GM12878 (cell line): Measurements from ENCODE around the gene BRAT1. TPM values are rescaled to one million over a fixed set of nuclear protein-coding genes. Genes with fewer than 3 reads are reported as not detected.
A peak's percentile ranks its signal among the peaks of the same experiment; 100 is the strongest.

Experiments used
- ATF2 ChIP-seq: IDR thresholded peaks from 2 replicates; pipeline ENCODE4 v1.6.1; 2012; ENCODE audit warnings: low read length, inconsistent platforms
- CHD2 ChIP-seq: IDR thresholded peaks from 2 replicates; pipeline ENCODE4 v1.6.1; 2011; ENCODE audit warnings: low read depth, low read length, improper control_type of control experiment, borderline replicate concordance
- EGR1 ChIP-seq, 2 experiments: IDR thresholded peaks; 1 replicate in 1 of 2; 2 replicates in 1 of 2; pipeline ENCODE4 v1.6.1; 2011 to 2012; ENCODE audit warnings: low read depth in 2 of 2, low read length in 2 of 2, borderline replicate concordance in 1 of 2, mild to moderate bottlenecking in 1 of 2, moderate library complexity in 1 of 2
- ESRRA ChIP-seq: IDR thresholded peaks from 2 replicates; pipeline ENCODE4 v1.6.1; 2012; ENCODE audit warnings: mild to moderate bottlenecking, low read length, improper control_type of control experiment
- HDAC6 ChIP-seq: fragments of 200-600 bp; sonication (generic); IDR thresholded peaks from one replicate; pipeline ENCODE4 v1.8.0; 2017; ENCODE audit warnings: antibody characterized with exemption; ENCODE audit not compliant: unreplicated experiment
- KDM1A ChIP-seq: fragments of 200-600 bp; sonication (generic); IDR thresholded peaks from 2 replicates; pipeline ENCODE4 v1.6.1; 2016; ENCODE audit warnings: borderline replicate concordance
- MYB ChIP-seq: fragments of 150-350 bp; IDR thresholded peaks from 2 replicates; pipeline ENCODE4 v1.6.1; 2014; ENCODE audit warnings: mild to moderate bottlenecking, low read depth, low read length, borderline replicate concordance
- MYC ChIP-seq: IDR thresholded peaks from 2 replicates; pipeline ENCODE4 v1.6.1; 2011; ENCODE audit warnings: mild to moderate bottlenecking, low read length, moderate library complexity, inconsistent platforms; ENCODE audit not compliant: insufficient read depth, insufficient replicate concordance, insufficient read length, severe bottlenecking
- NFIC ChIP-seq: IDR thresholded peaks from 2 replicates; pipeline ENCODE4 v1.6.1; 2012; ENCODE audit warnings: low read depth, mild to moderate bottlenecking, inconsistent platforms, low read length, moderate library complexity
- RUNX3 ChIP-seq: IDR thresholded peaks from 2 replicates; pipeline ENCODE4 v1.6.1; 2012; ENCODE audit warnings: low read length, inconsistent platforms
- SMAD5 ChIP-seq: IDR thresholded peaks from 2 replicates; pipeline ENCODE4 v1.6.1; 2016; ENCODE audit warnings: antibody characterized with exemption, low read depth
- SMC3 ChIP-seq: IDR thresholded peaks from 2 replicates; pipeline ENCODE4 v1.6.1; 2011; ENCODE audit warnings: low read length, improper control_type of control experiment, borderline replicate concordance
- SREBF1 ChIP-seq: IDR thresholded peaks from 2 replicates; pipeline ENCODE4 v1.6.1; 2012; ENCODE audit warnings: mild to moderate bottlenecking, low read length
- TCF12 ChIP-seq: IDR thresholded peaks from 2 replicates; pipeline ENCODE4 v1.6.1; 2011; ENCODE audit warnings: low read depth, mild to moderate bottlenecking, low read length
- USF1 ChIP-seq: IDR thresholded peaks from 2 replicates; pipeline ENCODE4 v1.6.1; 2011; ENCODE audit warnings: borderline replicate concordance, low read depth, mild to moderate bottlenecking, moderate library complexity, mixed read lengths, low read length; ENCODE audit not compliant: insufficient read depth; ENCODE audit errors: extremely low read length
- ZBED1 ChIP-seq: IDR thresholded peaks from 2 replicates; pipeline ENCODE4 v1.6.1; 2016; ENCODE audit warnings: borderline replicate concordance
- ZNF207 ChIP-seq: fragments of 450-650 bp; IDR thresholded peaks from 2 replicates; pipeline ENCODE4 v1.6.1; 2014; ENCODE audit warnings: antibody characterized with exemption, mild to moderate bottlenecking, borderline replicate concordance
- ZNF274 ChIP-seq: IDR thresholded peaks from one replicate; pipeline ENCODE4 v1.8.0; 2011; ENCODE audit not compliant: insufficient read length, insufficient read depth
- ZNF384 ChIP-seq: IDR thresholded peaks from 2 replicates; pipeline ENCODE4 v1.6.1; 2012; ENCODE audit warnings: low read depth, mild to moderate bottlenecking, low read length, improper control_type of control experiment, borderline replicate concordance
- polyA plus RNA-seq, 11 experiments: library from polyadenylated mRNA; depleted of rRNA in 4 of 11; unstranded in 6 of 11; stranded (reverse) in 5 of 11; fragments of >200 nt; fragmentation: Nextera tagmentation in 4 of 11; fragmentation: Illumina TruSeq in 1 of 11; extraction: Ambion mirVana in 4 of 11; extraction: Trizol in 1 of 11; gene quantifications; 1 replicate in 1 of 11; 2 replicates in 10 of 11; pipeline versions ENCODE4 v1.2.1 to v1.2.3, GENCODE V29; 2011 to 2016; ENCODE audit warnings: inconsistent platforms in 2 of 11, missing spikeins in 2 of 11, low read depth in 1 of 11
- total RNA-seq, 4 experiments: library from RNA; depleted of rRNA in 3 of 4; stranded (reverse); fragments of >200 nt in 3 of 4; fragmentation: Illumina TruSeq in 1 of 4; extraction: Trizol in 1 of 4; gene quantifications; 2 replicates each; pipeline versions ENCODE4 v1.2.1 to v1.2.3, GENCODE V29; 2013 to 2021
- TF ChIP-seq, protein P1 (sequence below): fragments of 150-350 bp; IDR thresholded peaks from 2 replicates; pipeline ENCODE4 v1.6.1; 2016; ENCODE audit warnings: low read depth, low read length
- TF ChIP-seq, protein P2 (sequence below): IDR thresholded peaks from 2 replicates; pipeline ENCODE4 v1.6.1; 2012; ENCODE audit warnings: low read depth, low read length, improper control_type of control experiment

Gene BRAT1
- total and polyA plus RNA-seq, 10 of the 15 experiments (the other 5 are each of a cell fraction or from before 2014, with no cell fraction given): 0.13 to 53.3 (median 16.0) TPM

DNA sequence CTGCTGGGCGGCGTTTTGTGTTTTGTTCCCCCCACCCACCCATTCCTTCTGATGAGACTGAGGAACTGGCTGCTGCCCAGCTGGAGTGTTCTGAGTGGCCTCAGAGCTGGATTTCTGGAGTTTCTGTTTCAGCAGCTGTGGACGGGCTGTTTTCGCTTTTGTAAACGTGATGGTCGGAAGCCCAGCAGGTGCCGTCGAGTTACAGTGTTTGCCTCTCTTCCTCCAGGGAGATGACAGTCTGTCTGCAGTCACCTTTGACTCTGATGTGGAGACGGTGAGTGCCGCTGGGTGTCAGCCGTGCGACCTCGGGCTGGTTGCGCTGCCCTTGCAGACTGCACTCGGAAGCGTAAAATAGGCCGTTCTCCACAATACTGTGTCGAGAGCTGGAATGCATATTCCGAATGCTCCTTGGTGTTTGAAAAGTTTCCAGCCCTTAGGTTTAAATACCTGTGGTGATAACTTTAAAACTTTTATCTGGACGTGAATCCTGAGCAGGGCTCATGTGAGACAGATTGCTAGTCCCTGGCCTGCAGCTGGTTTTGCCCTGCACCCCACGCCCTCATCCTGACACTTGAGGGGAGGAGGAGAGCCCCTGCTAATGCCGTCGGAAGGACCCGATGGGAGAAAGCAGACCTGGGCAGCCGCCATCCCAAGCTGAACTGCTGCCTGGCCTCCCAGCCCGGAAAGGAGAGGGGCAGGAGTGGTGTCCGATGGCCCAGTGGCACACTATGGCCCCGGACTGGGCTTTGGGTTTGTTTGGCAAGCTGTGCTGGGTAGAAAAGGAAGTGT lies 11.8 kb upstream of the BRAT1 start (continued):
- TF ChIP-seq USF1 (no peak), ZNF384 (no peak), CHD2 (no peak), ZBED1 (peak; percentile 20; the same call in 1 of the 2 replicates), EGR1 (IDR thresholded peaks at IDR 0.05; ENCODE audit: borderline replicate concordance in 1 of 2, low read depth in 2 of 2, low read length in 2 of 2) (peak in 1 of 2 experiments; percentile 57; a peak in 1 of 3 replicates), HDAC6 (no peak), ZNF207 (no peak), SMC3 (peak; percentile 11; the same call in 1 of the 2 replicates), RUNX3 (0 out of 2 replicates have a peak, but pooled peaks have one; percentile 17), ATF2 (no peak), MYC (no peak), SMAD5 (no peak), ZNF274 (no peak), ESRRA (no peak), TCF12 (peak; percentile 98), SREBF1 (no peak), KDM1A (no peak), MYB (no peak), NFIC (no peak)
- TF ChIP-seq, protein P1, sequence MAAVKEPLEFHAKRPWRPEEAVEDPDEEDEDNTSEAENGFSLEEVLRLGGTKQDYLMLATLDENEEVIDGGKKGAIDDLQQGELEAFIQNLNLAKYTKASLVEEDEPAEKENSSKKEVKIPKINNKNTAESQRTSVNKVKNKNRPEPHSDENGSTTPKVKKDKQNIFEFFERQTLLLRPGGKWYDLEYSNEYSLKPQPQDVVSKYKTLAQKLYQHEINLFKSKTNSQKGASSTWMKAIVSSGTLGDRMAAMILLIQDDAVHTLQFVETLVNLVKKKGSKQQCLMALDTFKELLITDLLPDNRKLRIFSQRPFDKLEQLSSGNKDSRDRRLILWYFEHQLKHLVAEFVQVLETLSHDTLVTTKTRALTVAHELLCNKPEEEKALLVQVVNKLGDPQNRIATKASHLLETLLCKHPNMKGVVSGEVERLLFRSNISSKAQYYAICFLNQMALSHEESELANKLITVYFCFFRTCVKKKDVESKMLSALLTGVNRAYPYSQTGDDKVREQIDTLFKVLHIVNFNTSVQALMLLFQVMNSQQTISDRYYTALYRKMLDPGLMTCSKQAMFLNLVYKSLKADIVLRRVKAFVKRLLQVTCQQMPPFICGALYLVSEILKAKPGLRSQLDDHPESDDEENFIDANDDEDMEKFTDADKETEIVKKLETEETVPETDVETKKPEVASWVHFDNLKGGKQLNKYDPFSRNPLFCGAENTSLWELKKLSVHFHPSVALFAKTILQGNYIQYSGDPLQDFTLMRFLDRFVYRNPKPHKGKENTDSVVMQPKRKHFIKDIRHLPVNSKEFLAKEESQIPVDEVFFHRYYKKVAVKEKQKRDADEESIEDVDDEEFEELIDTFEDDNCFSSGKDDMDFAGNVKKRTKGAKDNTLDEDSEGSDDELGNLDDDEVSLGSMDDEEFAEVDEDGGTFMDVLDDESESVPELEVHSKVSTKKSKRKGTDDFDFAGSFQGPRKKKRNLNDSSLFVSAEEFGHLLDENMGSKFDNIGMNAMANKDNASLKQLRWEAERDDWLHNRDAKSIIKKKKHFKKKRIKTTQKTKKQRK: no peak
- TF ChIP-seq, protein P2, sequence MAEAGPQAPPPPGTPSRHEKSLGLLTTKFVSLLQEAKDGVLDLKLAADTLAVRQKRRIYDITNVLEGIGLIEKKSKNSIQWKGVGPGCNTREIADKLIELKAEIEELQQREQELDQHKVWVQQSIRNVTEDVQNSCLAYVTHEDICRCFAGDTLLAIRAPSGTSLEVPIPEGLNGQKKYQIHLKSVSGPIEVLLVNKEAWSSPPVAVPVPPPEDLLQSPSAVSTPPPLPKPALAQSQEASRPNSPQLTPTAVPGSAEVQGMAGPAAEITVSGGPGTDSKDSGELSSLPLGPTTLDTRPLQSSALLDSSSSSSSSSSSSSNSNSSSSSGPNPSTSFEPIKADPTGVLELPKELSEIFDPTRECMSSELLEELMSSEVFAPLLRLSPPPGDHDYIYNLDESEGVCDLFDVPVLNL: no peak
